T-helper 22 cell (primary cell): ENCODE results near the gene SULT1A2.
A peak's percentile ranks its signal among the peaks of the same experiment; 100 is the strongest.
"Not testable (repeated sequence)": the region's sequence is repeated elsewhere in the genome, so short reads cannot be mapped to it uniquely, and the experiment has no call there.

Experiments used
- DNase-seq: peaks from one replicate; pipeline ENCODE4 v3.0.0-alpha.2; 2020; ENCODE audit warnings: low read depth

SULT1A2 gene

DNA sequence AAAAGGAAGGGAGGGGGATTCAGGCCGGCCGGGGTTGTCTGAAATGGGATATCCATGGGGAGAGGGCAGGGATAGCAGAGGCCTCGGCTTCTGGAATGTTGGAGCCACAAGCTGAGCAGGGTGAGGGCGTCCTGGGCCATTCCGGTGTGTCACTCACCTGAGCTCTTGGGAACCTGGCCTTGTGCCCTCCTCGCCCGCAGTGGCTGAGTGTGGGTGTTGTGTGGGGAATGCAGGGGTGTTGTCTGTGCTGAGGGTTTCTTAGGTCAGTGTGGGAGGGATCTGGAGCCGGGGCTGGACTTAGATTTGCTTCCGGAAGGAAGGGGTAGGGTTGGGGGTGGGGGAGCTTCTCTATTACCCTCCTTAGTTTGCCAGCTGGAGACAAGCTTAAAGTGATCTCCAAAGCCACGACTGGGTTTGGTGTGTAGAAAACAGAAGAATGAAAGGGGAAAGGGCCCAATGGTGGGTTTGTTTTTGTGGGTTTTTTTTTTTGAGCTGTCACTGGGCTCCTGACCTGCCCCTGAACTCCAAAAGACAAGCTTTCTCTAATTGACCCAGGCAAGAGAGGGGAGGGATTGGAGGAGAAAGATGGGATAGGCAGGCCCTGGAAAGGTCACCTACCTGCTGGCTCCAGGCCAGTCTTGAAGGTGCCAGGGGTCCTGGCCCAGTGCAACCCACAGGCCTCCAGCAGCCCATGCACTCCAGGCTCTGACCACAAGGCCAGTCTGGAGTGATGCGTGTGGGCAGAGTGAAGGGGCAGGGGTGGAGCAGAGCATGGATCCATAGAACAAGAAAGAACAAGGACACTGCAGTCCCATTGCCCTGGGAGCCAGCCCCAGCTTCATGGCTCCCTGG is at the start of gene SULT1A2:
TSS of gene SULT1A2 (minus strand) at position 211 of the 852 bp plus-strand sequence. CDS start 1,120 bp downstream, outside the sequence.
- DNase-seq: no peak

DNA sequence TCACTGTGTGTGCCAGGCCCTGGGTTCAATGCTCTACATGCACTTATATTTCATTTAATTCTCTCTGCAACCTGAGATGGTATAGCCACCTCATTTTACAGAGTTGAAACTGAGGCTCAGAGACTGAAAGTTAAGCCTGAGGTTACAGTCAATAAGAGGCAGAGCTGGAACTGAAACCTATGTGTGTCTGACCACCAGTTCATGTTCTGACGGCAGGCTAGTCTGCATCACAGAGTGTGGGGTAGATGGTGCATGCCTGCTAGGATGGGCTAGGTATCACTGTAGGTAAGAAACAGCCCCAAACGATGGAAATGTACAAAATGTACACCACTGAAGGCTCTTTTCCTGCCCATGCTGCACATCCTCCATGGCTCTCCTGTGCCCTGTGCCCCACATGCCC is 43.1 kb upstream of the SULT1A2 start:
- not testable (repeated sequence) for DNase-seq

DNA sequence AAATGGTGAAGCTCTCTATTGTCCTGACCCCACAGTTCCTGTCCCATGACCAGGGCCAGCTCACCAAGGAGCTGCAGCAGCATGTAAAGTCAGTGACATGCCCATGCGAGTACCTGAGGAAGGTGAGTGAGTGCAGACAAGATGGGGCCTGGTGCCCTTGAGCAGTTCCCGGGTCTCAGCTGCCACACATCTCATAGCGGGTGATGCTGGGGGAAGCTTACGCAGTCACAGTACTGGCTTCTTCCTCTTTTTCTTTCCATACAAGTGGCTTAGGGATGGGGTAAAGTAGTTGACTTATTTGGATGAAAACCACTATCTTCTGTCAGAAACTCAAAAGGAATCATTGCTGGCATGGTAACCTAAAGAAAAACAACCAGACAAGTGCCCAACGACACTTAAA is 41.5 kb upstream of the SULT1A2 start:
- not testable (repeated sequence) for DNase-seq

DNA sequence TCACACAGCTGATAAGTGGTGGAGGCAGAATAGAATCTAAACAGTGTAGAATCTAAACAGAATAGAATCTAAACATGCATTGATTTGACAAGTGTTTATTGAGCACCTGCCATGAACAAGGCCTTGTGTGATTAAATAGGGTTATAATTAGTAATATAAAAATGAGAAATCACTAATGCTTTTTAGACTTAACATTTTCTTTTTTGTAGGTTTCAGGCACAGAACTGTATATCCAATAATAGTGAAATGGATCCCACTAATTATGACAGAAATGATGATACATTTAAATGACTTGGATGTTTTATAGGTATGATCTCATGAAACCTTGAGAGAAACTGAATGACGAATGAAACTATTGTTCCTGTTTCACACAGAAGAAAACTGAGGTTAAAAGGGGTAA is 40.9 kb upstream of the SULT1A2 start, which contains the start of gene NPIPB8:
TSS of gene NPIPB8 (plus strand) at position 301 of the 400 bp plus-strand sequence. CDS start 296 bp downstream, outside the sequence.
- not testable (repeated sequence) for DNase-seq

DNA sequence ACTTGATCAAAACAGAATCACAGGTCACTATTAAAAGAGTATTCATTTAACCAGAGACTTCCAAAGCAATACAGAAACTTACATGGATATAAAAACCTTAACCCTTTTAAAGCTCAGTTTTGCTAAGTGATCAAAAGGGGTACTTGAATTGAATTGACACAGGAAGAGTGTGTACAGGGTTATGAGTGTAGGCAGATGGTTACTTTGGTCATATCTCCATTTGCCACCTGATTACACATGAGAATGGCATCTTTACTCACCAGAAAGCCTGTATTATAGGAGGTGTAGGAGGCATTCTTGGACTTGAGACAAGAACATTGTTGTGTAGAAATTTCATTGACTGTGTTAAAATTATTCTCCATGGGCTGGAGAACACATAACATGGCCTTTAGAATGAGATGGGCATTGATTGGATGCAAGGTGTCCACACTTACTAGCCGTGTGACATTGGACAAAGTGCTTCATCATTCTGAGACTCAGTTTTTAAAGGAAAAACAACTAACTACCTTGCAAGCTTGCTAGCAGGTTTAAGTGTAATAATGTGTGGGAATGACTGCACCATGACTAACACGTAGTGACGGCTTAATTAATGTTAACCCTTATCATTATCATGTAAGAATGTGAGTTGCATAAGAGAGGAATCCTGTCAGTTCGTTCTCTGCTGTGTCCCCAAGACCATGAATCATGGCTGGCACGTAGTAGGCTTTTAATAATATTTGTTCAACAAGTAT is 39.4 kb upstream of the SULT1A2 start:
- not testable (repeated sequence) for DNase-seq

DNA sequence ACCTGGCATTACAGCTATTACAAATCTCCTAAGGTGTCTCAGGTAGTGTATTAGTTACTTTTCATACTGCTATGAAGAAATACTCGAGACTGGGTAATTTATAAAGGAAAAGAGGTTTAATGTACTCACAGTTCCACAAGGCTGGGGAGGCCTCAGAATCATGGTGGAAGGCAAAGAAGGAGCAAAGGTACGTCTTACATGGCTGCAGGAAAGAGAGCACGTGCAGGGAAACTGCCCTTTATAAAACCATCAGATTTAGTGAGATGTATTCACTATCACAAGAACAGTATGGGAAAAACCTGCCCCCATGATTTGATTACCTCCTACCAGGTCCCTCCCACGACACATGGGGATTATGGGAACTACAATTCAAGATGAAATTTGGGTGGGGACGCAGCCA is 34.1 kb upstream of the SULT1A2 start:
- not testable (repeated sequence) for DNase-seq

DNA sequence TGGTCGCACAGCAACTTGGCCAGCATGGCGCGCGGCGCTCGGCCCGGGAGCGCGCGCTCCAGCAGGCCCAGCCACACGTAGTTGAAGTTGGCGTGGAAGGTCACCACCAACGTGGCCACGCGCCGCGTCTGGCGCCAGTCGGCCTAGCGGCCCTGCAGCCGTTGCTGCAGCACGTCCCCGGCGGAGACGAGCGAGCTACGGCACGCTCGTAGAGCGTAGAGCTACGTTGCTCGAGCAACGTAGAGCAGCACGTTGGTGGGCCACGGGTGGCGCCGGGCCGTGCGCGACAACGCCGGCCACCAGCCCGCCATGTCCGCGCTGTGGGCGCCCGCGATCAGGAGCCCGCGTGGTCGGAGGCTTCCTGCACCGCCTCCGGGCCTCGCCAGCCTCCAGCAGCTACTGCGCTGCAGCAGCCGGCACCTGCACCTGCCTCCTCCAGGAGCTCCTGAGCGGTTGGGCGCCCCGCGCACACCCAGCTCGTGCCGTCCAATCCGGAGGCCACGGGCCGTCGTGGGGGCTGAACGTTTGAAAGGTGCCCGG is 26.4 kb upstream of the SULT1A2 start:
- peak; percentile 35 for DNase-seq

DNA sequence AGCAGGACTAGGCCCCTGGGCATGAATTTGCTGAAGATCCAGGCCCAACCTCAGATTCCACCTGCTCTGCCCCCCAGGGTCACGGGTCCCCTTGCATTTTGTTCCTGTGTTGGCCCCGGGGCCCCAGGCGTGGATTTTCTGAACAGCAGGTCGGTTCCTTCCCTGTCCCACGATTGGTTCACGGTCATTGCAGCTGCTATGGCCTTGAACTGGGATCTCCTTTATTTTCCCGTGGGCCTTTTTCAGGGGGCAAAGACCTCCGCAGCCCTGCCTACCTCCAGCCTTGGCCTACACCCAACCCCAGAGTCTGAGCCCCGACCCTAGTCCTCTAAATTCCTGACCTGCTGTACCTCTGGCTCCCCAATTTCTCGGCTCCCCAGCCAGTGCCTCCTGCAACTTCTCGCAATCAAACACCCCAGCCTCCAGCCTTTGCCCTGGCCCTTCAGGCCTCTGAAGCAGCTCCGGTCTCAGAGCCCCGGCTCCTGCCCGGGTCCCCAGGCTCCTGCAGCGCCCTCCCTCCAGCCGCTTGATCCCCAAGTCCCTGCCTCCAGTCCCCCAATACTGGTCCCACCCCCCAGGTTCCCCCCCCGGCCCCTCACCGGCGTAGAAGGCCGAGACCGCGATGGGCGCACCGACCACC is 25.8 kb upstream of the SULT1A2 start:
- DNase-seq: not testable (repeated sequence)

DNA sequence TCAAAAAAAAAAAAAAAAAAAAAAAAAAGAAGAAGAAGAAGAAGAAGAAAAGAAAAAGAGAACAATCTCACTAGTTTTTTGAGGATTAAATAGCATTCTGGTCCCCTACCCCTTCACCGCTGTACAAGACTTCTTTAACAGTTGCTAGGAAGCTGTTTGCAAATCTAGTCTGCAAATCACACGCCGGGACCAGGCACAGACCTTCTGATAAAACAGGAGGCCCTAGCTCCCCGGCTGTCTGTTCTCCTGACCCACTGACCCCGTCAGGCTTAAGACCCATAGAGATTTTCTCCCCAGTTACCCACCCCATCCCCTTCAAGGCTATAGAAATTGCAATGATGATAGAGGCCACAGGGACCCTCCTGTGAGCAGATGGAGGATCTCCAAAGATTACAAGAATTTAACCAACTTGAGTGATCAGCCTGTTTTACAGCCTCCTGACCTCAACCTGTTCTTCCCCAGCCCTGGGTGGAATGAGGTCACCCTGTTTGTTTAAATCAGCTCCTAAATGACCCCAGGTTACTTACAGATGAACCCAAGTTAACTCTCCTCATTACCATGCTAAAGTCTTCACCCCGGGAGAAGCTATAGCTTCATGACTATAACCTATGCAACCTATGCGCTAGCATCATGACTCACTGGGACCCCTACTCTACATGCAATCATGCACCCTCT is 24.8 kb upstream of the SULT1A2 start:
- DNase-seq: no peak

DNA sequence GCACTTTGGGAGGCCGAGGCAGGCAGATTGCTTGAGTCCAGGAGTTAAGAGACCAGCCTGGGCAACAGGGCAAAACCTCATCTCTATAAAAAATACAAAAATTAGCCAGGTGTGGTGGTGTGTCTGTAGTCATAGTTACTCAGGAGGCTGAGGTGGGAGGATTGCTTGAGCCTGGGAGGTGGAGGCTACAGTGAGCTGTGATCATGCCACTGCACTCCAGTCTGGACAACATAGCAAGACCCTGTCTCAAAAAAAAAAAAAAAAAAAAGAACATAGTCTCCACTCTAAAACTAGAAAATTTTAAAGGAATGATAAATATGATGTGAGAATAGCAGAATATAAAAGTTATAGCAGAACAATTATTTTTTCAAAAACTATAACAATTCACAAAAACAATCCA is 23.5 kb upstream of the SULT1A2 start:
- DNase-seq: not testable (repeated sequence)

DNA sequence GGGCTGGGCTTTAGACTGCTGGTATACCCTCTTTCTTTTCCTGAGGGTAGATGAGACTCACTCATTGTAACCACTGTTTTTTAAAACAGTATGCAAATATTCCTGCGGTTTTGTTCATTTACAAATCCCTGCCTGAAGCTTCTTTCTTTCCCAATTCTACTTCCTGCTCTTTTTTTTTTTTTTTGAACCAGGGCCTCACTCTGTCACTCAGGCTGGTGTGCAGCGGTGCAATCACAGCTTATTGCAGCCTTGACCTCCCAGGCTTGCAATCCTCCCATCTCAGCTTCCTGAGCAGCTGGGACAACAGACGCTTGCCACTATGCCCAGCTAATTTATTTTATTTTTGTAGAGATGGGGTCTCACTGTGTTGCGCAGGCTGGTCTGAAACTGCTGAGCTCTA is 21.0 kb upstream of the SULT1A2 start:
- no peak for DNase-seq

DNA sequence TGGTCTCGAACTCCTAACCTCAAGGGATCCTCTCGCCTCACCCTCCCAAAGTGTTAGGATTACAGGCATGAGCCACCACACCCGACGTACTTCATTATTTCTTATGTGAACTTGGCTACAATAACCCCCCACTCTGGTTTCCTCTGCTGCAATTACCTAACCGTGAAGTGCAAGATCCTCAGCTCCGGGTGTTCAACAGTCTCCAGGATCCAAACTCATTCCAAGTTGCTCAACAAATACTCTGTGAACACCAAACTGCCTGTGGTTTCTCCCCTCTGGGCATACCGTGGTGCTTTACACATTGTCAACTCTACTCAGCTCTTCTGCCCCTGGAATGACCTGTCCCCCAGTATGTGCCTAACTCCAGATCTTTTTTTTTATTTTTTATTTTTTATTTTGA is 19.8 kb upstream of the SULT1A2 start:
- DNase-seq: no peak

DNA sequence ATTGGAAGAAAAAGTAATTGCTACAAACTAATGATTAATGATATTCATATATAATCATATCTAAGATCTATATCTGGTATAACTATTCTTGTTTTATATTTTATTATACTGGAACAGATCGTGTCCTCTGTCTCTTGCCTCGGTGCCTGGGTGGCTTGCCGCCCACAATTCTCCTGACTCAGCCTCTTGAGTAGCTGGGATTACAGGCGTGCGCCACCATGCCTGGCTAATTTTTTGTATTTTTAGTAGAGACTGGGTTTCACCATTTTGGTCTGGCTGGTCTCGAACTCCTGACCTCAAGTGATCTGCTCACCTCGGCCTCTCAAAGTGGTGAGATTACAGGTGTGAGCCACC is 19.4 kb upstream of the SULT1A2 start:
- not testable (repeated sequence) for DNase-seq

DNA sequence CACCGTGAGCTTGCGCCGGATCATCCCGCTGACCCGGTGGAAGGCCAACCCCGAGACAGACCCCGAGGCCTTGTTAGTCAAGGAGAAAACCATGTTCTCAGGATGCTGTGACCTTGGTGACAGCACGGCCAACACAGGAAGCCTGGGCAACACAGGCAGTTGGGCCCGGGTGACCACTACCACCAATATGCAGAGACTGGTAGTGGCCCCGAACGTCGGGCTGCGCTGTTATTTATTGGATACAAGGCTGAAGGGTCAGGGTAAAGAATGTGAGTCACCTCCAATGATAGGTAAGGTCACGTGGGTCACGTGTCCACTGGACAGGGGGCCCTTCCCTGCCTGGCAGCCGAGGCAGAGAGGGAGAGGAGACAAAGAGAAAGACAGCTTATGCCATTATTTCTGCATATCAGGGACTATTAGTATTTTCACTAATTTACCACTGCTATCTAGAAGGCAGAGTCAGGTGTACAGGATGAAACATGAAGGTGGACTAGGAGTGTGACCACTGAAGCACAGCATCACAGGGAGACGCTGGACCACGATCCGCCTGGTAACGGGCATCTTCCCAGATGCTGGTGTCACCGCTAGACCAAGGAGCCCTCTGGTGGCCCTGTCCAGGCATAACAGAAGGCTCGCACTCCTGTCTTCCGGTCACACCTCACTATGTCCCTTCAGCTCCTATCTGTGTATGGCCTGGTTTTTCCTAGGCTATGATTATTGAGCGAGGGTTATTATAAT is 18.8 kb upstream of the SULT1A2 start:
- not testable (repeated sequence) for DNase-seq

DNA sequence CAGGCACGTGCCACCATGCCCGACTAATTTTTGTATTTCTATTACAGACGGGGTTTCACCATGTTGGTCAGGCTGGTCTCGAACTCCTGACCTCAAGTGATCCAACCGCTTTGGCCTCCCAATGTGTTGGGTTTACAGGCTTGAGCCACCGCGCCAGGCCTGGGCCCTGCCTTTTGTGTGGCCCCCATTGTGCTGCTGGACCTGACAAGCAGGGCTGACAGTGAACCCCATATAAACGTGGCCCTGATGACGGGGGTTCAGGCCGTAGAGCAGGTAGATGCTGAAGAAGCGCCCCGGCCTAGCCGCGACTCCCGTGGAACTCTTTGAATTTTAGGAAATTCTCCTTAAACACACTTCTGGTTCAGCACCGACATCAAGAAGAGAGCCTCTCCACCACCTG is 17.7 kb upstream of the SULT1A2 start:
- DNase-seq: not testable (repeated sequence)

DNA sequence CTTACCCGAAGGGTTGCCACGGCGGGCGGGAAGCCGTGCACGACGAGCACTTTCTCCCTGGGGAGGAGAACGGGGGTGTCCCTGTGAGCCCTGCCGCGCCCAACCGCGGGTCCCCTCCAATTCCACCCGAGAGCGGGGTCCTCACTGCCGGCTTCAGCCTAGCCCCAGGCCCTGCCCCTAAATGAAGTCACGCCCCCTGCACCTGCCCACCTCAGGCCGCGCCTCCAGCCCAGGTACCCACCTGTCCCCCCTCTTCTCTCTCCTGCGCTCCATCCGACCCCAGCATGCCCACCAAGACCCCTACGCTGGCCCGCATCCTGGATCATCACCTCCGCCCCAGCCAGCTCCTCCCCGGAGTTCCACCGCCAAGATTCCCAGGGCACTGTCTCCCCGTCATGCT is 17.1 kb upstream of the SULT1A2 start:
- DNase-seq: not testable (repeated sequence)

DNA sequence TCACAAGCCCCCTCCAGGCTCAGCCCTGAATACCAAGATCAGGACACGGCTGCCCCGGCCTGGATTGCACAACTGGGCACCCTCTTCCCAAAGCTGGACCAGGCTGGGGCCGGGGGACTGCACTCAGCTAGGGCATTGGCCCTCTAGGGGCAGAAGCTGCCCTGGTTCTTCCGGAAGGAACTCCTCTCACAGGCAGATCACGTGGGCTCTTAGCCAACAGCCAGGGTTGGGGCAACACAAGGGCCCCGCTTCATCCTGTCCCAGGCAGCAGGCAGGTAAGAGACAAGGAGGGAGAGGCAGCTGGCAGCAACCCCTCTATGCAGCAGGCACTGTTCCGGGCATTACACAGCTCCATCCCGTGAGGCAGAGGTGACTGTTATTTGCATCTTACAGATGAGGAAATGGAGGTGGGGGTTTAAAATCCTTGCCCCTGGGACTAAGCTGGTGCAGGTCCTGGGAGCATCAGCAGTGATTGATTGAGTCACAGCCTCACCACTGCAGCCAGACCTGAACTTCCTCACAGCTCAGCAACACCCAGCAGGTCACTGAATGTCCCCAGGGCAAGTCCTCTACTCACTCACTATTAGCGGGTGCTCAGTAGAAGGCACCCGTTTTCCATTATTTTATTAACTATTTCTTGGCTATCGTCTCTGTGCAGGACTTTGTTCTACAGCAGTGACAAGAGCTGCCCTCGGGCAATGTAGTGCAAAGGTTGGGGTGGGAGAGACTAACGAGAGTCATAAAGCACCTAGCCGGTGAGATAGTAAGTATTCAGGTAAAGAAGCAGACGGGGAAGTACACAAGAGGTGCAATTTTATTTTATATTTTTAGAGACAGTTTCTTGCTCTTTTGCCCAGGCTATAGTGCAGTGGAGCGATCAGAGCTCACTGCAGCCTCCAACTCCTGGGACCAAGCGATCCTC is 15.8 kb upstream of the SULT1A2 start:
- DNase-seq: not testable (repeated sequence)

DNA sequence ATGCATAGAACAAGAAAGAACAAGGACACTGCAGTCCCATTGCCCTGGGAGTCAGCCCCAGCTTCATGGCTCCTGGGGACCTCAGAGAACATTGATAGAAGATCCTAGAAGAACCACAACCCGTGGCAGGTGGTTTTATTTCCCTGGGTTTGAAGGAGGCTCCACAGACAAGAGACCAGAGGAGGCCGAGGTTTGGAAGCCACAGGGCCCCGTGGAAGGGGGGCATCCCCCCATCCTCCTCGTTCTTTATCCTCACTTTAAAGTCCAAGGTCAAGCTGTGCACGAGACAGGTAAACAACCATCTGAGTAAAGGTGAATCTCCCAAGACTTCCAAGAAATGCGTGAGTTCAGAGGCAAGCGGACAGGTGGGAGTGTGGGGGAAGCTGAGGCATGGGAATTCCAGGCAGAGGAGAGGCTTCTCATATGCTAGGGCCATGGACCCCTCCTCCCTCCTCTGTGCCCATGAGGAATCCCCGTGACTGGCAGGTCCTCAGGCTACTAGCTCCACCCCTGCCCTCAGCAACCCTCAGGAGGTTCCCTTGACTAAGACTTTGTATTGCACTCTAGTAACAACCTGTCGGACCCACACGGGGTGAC is 13.8 kb upstream of the SULT1A2 start:
- DNase-seq: no peak
